ENCODE measurements around the gene ECHDC1. TPM values are rescaled to one million over a fixed set of nuclear protein-coding genes. Genes with fewer than 3 reads are reported as not detected.
"Not testable (repeated sequence)": the region's sequence is repeated elsewhere in the genome, so short reads cannot be mapped to it uniquely, and the experiment has no call there.

The ECHDC1 gene
- total RNA-seq, 1 experiment from 2014 or later: 47.2 TPM

DNA sequence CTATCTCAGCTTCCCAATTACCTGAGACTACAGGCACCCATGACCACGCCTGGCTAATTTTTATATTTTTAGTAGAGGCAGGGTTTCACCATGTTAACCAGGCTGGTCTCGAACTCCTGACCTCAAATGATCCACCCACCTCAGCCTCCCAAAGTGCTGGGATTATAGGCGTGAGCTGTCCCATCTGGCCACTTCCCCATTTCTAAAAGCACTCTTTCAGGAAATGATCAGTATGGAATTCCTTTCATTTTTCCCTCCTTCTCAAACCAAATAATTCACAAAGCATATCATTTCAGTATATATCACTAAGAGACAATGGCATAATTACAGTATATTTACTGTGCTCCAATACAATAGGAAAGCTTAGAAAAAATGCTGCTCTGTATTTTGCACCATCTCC lies 12.2 kb downstream of the ECHDC1 start:
- BruUV-seq (replicated peaks): not testable (repeated sequence)

DNA sequence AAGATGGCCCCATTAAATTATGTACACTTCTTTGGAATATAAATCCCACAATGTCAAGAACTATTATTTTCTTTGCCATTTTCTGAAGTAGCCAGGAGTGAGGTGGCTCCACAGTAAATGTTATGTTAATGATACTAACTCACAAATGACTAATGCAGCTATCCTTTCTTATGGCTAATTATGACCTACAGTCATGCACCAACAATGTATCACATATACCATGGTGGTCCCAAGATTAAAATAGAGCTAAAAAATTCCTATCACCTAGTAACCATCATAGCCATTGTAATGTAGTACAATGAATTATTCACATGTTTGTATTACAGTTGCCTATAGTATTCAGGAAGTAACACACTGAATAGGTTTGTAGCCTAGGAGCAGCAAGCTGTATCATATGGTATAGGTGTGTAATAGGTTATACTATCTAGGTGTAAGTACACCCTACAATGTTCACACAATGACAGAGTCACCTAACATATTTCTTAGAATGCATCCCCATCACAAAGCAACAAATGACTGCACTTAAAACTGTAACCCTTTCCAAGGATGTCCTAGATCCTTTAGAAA lies 15.3 kb downstream of the ECHDC1 start:
- Histone ChIP-seq H3K9me3 (ENCODE audit: control insufficient read depth in 1 of 2, insufficient read depth in 1 of 2, low read depth in 1 of 2, low read length in 2 of 2) (no peaks in the 10 kb centered on the region), H3K4me1 (ENCODE audit: control insufficient read depth in 1 of 2, insufficient read depth in 2 of 2, low read length in 2 of 2) (no peaks in the 10 kb centered on the region), H3K4me2 (ENCODE audit: low read length) (no peak overlapping the region), H3K27ac (ENCODE audit: low read depth, low read length) (no peak overlapping the region), H3K27me3 (ENCODE audit: insufficient read depth, low read length) (no peaks in the 10 kb centered on the region), H3K36me3 (ENCODE audit: control insufficient read depth in 1 of 2, insufficient read depth in 2 of 2, low read length in 2 of 2) (peaks cover 13 to 15% of the 10 kb centered on the region in 2 experiments; a peak in 3 of 4 replicates), H3K4me3 (replicated peaks in 1 of 2; ENCODE audit: low read depth in 1 of 2, low read length in 2 of 2) (no peak overlapping the region), H3K9ac (ENCODE audit: low read length) (no peak overlapping the region), H2AFZ (ENCODE audit: low read depth, low read length, poor library complexity, severe bottlenecking) (no peak overlapping the region), H4K20me1 (ENCODE audit: insufficient read depth) (no peaks in the 10 kb centered on the region), H3K9me2 (ENCODE audit: insufficient read depth) (no peaks in the 10 kb centered on the region), H3K79me2 (ENCODE audit: insufficient read depth, low read length) (peaks cover 20% of the 10 kb centered on the region)
- ChIA-PET CTCF (no interaction called here), RAD21 (ENCODE audit: low non-redundant PET in 1 of 2, low total read pairs in 2 of 2, uncharacterized antibody in 2 of 2, unreplicated experiment in 2 of 2) (no interaction called here), POLR2A (no interaction called here)
- TF ChIP-seq RAD21 (IDR thresholded peaks at IDR 0.05; ENCODE audit: low read depth) (no peak), SIN3A (IDR thresholded peaks at IDR 0.05; ENCODE audit: low read depth) (no peak), JUND (IDR thresholded peaks at IDR 0.05) (no peak), POLR2AphosphoS5 (IDR thresholded peaks at IDR 0.05; ENCODE audit: low read depth, low read length) (no peak), TCF7L2 (IDR thresholded peaks at IDR 0.05; ENCODE audit: borderline replicate concordance, extremely low read depth, insufficient read depth, insufficient read length) (no peak)
- DNase-seq (ENCODE audit: low read depth, low spot score) (no peak), ATAC-seq (no peak)
- no TSS peak for BruUV-seq (replicated peaks)
- intact Hi-C loops (cut with micrococcal nuclease): no loop called here

More for the DNA sequence above, 12.2 kb downstream of the ECHDC1 start:
- ATAC-seq; H3K4me1 ChIP-seq (ENCODE audit: control insufficient read depth in 1 of 2, insufficient read depth in 2 of 2, low read length in 2 of 2); H3K4me3 ChIP-seq (replicated peaks in 1 of 2; ENCODE audit: low read depth in 1 of 2, low read length in 2 of 2); intact Hi-C loops (cut with micrococcal nuclease); H2AFZ ChIP-seq (ENCODE audit: low read depth, low read length, poor library complexity, severe bottlenecking); H3K9me2 ChIP-seq (ENCODE audit: insufficient read depth); H3K9ac ChIP-seq (ENCODE audit: low read length); H4K20me1 ChIP-seq (ENCODE audit: insufficient read depth); RAD21 ChIA-PET (ENCODE audit: low non-redundant PET in 1 of 2, low total read pairs in 2 of 2, uncharacterized antibody in 2 of 2, unreplicated experiment in 2 of 2); H3K9me3 ChIP-seq (ENCODE audit: control insufficient read depth in 1 of 2, insufficient read depth in 1 of 2, low read depth in 1 of 2, low read length in 2 of 2); H3K4me2 ChIP-seq (ENCODE audit: low read length); H3K27ac ChIP-seq (ENCODE audit: low read depth, low read length); H3K27me3 ChIP-seq (ENCODE audit: insufficient read depth, low read length); CTCF ChIA-PET; POLR2A ChIA-PET; DNase-seq (ENCODE audit: low read depth, low spot score): not testable (repeated sequence)
- peaks cover 52% of the 10 kb centered on the region for H3K79me2 ChIP-seq (ENCODE audit: insufficient read depth, low read length)
- H3K36me3 ChIP-seq (ENCODE audit: control insufficient read depth in 1 of 2, insufficient read depth in 2 of 2, low read length in 2 of 2): peaks cover 7 to 12% of the 10 kb centered on the region in 2 experiments; a peak in 2 of 4 replicates

Measured in HCT116 (cell line).